Activated CD8-positive, alpha-beta memory T cell treated with anti-CD3 and anti-CD28 coated beads, Interleukin-2, amount 50 U/mL, for 4 hours (primary cell): ENCODE data around the gene NKG7.

ENCODE experiments used
- DNase-seq: peaks from one replicate; pipeline ENCODE4 v3.0.0-alpha.2; 2020

The NKG7 gene

DNA sequence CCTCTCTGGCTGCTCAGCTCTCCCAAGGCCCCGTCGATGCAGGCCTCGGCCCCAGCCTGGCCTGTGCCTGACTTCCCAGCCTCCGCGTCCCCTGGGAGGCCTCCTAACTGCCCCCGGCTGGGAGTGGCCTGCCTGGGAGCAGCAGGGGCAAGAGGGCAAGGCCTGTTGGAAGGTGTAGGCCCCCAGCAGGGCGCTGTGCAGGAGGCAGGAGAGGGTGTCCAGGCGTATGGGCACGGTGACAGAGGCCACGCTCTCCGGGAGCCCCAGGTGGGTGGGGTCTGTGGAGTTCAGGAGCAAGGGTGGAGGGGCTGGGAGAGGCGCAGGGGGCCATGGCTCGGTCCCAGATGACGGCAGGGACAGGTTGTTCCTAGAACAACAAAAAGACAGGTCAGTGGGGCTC lies 16.7 kb upstream of the NKG7 start:
- no peak for DNase-seq

DNA sequence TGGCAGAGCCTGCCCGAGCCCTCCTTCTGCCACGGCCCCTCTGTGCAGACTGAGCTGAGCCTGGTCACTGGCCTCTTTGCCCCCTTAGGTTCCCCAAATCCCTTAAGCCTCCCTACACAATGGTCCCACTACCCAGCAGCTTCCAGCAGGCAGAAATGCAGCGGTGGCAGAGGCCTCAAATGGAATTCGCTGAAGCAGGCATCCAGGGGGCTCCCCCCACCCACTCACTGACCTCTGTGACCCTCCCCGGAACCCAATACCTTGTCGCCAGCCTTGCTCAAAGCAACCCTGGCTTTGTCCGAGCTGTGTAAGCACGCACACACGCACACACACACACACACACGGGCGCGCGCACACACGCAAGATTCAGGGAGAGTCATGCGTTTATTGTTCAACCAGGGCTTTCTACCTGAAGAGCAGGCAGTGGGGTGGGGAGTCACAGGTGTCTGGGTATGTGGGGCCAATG lies 15.5 kb upstream of the NKG7 start, which contains the start of gene LIM2:
Gene LIM2, minus strand, starts transcription at position 51 of the 466 bp plus-strand sequence. CDS start 531 bp downstream, outside the sequence.
- no peak for DNase-seq

DNA sequence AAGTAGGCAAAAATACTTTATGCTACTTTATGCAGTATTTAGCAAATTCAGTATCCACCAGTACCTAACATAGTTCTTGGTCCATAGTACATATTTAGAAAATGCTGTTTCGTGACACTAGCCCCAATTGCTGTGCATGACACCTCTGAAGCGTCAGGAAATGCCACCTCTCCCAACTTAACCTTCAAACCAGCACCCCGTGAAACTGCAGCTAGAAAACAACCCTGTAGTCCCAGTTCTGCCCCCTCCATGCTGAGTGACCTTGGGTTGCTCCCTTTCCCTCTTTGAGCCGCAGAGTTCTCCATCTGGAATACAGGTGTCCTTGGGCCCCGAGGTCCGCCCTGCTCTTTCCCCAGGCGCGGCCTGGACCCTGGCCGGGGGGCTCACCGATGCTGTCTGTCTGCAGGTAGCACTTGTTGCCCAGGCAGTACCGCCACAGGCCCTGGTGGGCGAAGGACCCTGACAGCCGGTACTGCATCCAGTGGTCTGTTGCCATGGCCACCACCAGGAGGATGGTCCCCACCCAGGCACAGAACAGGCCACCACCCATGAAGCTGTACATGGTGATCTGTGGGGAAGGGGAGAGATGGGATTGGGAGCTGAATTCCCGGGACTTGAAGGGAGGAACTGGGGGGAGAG lies 14.5 kb upstream of the NKG7 start:
- DNase-seq: no peak

DNA sequence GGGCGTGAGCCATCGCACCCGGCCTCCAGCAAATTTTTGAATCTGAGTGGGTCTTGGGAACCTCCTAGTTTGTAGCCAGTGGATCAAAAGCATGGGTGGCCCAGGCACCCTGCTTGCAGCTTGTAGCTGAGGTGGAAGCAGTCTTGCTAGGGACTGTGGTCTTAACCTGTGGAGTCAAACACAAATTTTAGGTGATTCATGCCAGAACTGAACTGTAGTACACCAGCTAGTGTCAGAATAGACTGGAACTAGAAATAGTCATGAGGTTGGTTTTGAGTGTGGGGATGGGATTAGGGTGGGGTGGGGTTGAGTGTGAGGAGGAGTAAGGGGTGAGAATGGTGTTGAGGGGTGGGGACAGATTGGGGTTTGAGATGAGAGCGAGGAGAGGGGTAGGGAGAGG lies 9.6 kb upstream of the NKG7 start:
- no peak for DNase-seq

DNA sequence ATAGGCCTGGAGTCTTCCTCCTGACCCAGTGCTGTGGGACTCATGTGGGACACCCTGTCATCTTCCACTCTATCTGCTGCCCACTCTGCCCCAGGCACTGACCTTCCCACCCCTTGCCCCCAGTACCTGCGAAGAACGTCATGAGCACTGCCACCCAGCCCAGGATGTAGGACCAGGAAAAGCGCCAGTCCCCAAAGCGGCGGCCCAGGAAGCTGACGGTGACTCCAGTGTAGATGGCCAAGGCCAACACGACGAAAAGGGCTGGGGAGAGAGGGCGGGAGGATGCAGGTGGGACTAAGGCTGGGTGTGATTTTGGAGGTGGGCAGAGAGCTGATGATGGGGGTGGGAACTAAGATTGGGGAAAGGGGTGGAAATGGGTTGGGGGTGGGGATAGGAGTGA lies 7.9 kb upstream of the NKG7 start:
- DNase-seq: no peak

DNA sequence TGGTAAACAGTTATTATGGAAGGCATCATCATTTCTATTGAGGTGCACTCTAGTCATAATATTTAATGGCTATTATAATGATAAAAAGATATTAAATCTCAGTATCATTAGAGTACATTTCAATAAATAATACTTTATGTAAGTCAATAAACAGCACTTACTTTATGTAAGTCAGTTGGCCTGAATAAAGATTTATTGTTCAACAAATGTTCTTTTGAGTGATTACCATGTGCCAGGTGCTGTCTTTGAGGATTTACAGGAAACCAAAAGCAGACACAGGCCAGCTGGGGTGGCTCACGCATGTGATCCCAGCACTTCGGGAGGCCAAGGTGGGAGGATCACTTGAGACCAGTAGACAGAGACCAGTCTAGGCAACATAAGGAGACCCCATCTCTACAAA lies 5.0 kb upstream of the NKG7 start:
- no peak for DNase-seq

DNA sequence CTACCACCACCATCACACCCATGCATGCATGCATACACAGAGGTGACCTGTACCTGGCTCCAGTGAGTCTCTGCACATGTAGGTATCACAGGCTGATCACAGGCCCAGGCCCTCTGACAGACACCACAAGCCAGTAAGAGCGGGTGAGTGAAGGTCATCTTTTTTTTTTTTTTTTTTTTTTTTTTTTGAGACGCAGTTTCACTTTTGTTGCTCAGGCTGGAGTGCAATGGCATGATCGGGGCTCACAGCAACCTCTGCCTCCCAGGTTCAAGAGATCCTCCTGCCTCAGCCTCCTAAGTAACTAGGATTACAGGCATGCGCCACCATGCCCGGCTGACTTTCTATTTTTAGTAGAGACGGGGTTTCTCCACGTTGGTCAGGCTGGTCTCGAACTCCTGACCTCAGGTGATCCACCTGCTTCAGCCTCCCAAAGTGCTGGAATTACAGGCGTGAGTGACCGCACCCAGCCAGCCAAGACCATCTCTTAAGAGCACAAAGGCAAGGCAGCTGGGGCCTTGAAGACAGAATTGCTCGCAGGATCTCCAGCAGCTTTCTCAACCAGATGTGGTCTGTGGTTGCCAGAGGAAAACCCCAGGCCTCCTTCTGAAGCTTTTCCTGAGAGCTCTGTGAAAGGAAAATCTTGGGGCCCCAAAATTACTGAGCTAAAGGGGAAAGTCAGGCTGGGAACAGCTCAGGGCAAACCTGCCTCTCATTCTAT lies 3.2 kb upstream of the NKG7 start:
- DNase-seq: no peak

DNA sequence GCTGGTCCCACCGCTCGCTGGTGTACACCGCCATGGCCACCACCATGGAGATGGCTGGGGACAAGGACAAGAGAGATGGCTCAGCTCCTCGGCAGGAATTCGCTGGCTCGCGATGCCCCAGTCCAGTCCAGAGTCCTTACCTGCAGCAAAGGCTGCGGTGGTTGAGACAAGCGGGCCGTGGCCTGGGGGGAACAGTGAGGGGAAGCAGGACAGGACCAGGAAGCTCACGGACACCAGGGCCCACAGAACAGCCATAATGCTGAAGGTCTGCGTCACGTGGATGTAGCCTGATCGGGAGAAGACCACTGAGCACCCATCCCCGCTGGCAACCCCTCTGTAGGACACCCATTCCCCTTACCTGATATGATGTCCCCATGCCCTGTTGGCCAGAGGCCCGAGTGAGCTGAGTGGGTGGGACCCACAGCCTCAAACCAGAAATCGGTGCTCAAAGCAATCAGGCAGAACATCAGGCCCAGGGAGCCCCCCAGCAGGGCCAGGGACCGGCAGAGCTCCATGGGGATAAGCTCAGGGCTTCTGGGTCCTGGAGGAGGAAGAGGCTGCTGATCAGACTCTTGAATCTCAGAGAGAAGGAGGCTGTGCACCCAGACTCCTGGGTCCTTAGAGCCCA lies 319 bp downstream of the NKG7 start:
- DNase-seq: no peak

DNA sequence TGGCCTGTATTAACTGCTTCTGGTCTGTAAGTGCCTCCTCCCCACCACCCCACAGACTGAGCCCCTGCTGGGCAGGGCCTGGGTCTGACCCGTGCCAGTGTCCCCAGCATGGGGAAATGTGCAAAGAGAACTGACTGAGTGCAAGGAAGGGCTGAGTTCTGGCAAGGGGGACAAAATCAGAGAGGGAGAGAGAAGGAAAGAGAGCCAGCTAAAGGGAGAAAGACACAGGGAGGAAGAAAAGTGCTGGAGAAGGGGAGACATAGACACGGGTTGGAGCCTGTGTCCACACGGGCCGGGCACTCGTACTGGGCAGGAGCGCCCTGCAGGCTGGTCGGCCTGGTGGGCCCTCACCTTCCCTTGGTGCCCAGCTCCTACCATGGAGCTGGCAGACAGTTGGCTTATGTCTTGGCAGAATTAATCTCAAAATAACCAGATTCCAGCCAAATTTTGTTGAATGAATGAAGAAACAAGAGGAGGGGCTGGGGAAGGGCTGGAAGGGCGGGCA lies 1.2 kb downstream of the NKG7 start:
- DNase-seq: no peak

DNA sequence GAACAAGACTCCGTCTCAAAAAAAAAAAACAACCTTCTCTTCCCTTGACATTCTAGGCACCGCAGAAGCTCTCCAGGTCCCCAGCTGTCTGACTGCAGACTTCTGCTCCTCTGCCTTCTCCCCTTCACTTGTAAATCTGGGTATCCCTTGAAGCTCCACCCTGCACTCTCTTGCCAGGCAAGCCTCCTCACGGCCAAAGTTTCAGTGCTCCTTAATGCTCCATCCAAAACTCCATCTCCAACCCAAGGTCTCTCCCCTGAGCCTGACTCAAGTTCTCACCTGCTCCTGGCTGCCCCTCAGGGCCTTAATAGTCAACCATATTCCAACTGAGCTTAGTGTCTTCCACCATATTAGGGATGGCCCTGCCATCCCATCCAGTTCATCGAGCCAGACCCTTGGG lies 2.2 kb downstream of the NKG7 start:
- DNase-seq: no peak

DNA sequence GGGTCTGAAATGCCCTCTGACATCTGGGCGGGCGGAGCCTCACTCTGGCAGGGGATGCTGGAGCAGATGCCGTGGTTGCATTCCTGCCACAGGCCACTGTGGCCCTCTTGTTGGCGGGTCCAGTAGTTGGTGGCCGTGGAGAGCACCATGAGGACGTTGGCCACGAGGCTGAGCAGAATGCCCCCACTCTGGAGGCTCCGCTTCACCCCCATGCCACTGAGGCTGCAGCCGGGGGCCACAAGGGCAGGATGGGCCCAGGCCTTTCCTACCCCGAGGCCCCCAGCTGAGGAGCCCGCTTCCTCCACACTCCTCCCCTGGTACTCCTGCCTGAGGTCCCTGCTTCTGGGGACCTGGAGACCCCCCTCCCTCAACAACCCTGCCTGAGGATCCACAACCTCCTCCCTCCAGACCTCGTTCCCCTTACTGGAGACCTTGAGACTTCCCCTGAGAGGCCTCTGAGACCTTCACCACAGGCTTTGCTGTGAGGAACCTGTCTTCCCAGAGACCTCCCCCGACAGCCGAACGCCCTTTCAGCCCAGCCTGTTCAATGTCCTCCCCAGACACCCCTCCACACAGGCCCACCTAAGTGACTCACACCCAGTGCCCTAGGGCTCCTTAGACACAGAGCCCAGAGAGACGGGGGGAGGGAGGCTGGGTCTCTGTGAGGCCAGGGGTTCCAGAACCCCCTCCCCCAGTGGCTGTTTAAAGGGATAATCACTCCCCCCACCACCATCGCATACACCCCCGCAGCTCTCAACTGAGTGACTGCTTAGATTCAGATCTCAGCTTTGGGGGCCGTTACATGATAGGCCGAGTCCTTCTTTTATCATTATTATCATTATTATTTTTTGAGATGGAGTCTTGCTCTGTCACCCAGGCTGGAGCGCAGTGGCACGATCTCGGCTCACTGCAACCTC lies 3.8 kb downstream of the NKG7 start, which contains the start of gene CLDND2:
Gene CLDND2, minus strand, starts transcription at position 638 of the 917 bp plus-strand sequence. Its CDS starts 426 bp downstream, at position 212.
- DNase-seq: peak; percentile 48

DNA sequence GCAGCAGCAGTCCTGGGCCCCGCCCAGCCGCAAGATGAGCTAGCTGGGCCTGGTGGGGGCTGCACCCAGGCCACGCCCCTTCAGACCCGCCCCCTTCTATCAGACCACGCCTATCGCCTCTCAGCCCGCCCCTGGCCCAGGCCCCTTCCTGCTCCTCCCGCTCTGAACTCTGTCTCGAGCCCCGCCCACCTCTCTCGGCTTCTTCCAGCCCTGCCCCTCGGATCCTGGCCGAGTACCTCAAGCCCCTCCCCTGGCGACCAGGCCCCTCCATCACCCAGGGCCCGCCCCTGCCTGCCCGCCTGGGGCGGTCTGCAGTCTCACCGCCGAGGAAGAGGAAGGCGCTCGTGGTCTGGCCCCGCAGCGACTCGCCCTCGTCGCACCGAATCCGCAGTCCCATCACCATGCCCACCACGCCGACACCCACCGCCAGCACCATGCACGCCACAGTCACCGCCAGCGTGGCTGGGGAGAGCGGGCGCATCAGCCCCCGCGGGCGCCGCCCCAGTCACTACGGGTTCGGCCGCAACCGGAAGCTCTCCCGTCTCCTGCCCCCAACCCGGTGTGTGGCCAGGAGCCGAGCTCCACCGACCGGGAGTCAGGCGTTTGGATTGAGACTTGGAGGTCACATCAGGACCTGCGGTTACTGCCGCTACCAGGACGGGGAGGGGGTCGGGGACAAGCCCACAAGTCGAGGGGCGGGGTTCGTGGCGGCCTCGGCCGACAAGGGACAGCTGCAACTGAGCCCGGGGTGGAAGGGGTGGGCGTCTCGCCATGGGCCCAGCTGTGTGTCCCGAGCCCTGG lies 4.7 kb downstream of the NKG7 start:
- peak; percentile 97 for DNase-seq

DNA sequence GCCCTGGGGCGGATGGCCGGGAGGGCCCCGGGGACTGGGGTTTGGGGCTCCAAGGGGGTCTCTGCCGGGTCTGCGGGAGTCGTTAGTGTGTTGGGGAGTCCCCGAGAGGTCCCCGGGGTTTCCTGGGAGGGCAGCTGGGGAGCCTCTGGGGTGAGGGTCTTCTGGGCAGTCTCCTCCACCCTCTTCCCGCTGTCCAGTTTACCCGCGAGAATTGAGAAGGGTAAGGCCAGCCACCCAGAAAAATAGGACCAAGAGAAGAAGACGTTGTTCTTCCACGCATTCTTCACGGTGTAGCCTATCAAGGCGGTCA lies 5.2 kb downstream of the NKG7 start:
- no peak for DNase-seq

DNA sequence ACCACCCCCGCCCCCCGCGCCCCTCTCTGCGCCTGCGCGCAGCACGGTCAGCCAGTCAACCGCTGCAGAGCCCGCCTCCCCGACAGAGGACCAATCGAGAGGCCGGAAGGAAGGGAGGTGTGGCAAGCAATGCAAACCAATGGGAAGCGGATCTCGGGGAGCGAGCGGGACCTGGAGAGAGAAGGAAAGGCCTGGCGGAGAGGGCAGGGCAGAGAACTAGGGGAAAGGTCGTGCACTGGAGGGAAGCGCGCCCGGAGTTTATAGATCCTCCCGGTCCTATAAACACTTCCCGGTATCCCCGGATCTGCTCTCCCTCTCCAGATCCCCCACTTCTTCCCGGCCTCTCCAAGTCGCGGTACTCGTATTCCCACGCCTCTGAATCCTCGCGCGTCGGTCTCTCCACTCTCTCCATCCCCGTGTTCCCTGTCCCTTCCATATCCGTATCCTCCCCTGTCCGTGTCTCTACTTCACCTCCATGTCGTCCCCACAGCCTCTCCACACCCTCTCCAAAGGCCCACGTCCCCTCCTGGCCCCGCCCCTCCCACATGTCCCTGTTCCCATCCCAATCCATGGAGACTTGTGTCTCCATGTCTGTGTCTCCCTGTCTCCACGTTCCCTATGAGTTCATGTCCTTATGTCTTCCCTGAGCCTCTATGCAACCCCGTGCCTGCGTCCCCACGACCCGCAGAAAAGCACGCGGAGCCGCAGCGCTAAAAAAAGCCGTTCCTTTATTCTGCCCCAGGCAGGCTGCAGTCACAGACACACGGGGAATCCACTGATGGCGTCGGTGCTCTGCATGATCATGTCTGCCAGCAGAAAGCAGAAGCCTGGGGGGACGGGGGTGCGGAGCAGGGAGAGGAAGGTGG lies 5.8 kb downstream of the NKG7 start:
- DNase-seq: peak; percentile 91

DNA sequence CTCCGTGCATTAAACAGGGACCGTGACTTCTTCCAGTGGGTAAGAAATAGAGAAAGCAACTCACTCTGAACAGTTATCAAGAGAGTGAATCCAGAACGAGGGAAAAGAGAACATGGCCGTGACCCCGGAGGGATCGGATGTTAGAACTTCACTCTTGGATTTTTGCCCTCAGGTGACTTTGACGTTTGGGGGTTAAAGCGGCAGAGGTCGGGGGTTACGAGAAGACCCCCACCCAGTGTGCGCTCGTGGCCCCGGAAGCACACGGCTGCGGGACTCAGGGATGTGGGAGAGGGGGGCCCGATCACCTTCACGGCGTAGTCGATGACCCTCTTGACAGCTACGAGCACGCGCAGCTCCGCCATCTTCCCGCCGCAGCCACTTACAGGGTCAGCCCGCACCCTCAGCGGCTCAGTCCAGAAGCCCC lies 6.5 kb downstream of the NKG7 start, which contains the start of gene ETFB:
Gene ETFB, minus strand, starts transcription at position 424 of the 424 bp plus-strand sequence. Its CDS starts 62 bp downstream, at position 362.
- DNase-seq: no peak

DNA sequence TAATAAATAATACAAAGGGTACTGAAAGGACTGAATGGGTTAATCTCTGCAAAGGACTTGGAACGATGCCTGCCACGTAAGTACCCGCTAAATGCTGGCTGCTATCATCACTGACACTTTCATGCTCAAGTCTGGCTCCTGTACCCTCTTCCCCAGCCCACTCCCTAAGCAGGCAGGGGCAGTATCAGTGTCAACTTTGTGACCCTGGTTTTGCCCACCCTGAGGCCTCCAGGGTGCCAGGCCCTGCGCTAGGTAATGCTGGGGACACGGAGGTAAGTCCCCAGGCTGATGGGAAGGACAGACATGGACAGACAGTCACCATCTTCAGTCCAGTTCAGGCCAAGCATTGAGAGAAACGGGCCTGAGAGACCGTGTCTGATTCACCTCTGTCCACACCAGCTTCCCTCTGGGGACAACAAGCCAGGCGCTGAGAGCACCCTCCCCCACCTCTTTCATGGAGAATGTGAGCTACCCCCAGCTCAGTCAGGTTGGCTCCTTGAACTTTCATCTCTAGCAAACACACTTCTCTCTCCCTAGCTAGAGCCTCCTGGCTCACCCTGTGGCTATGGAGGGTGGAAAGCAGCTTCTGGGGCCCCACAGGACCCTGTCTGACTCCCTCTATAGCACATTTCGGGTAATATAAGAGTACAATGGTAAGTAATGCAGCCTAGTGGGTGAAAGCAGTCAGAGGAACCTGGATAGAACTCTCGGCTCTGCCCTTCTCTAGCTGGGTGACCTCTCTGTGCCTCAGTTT lies 7.1 kb downstream of the NKG7 start:
- DNase-seq: no peak

DNA sequence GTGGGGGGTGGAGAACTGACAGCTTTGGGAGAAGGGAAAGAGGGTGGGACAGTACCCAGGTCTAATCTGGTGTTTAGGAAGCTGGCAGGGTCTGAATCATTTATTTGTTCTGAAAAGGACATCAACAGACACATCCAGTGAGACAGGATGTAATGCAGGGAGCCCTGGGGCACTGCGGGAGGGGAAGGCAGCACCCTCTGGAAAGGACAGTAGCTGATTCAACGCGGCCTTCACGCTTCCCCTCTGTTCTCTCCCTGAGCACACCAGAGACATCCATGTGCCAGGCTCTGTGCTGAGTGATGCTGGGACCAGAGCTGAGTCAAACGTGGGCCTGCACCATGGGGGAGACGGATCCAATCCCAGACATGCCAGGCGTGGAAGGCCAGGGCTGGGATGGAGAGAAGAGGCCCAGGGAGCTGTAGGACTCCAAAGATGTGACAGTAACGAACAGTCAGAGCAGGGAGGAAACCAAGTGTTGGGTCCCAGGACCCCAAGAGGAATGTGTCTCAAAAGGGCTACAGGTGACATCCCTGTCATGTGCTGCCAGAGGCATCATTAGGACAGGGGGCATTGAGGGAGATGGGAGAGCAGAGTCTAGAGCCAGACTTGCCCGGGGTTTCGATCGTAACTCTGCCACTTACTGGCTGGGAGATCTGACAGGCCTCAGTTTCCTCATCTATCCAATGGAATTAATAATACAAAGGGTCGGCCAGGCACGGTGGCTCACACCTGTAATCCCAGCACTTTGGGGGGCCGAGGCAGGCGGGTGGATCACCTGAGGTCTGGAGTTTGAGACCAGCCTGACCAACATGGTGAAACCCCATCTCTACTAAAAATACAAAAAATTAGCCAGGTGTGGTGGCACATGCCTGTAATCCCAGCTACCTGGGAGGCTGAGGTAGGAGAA lies 8.0 kb downstream of the NKG7 start:
- no peak for DNase-seq

DNA sequence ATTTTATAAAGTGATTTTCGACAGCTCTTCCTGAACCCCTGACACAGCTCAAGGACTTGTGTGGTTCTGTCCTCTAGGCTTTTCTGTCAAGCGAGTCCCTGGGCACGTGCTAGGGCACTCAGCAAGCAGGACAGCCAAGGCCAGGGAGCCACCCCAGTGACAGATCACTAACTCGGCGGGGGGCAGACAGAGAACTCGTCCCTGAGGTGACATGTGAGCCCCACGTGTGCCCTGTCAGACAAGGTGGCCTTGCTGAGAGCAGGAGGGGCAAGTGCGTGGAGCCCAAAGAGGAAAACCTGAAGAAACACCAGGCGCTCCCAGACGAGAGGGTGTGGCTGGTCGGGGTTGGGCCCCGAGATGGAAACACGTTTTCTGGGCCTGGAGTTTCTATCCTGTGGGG lies 11.2 kb downstream of the NKG7 start:
- DNase-seq: no peak

DNA sequence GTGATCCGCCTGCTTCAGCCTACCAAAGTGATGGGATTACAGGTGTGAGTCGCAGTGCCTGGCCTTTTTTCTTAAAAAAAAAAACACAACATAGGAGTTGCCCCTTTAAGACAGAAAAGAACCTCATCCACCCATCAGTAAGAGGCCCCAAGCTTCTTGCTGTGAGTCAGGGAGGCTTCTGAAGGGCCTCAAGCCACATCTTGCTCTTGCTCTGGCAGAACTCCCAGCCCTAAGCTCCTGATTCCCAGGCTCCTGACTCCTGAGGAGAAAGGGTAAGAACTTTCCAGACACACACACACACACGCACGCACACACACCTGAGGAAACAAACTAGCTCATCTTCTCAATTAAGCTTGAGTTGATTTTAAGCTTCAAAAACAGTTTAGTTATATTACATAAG lies 13.2 kb downstream of the NKG7 start:
- no peak for DNase-seq
